Measurements from ENCODE around the gene IQSEC1.

The IQSEC1 gene

DNA sequence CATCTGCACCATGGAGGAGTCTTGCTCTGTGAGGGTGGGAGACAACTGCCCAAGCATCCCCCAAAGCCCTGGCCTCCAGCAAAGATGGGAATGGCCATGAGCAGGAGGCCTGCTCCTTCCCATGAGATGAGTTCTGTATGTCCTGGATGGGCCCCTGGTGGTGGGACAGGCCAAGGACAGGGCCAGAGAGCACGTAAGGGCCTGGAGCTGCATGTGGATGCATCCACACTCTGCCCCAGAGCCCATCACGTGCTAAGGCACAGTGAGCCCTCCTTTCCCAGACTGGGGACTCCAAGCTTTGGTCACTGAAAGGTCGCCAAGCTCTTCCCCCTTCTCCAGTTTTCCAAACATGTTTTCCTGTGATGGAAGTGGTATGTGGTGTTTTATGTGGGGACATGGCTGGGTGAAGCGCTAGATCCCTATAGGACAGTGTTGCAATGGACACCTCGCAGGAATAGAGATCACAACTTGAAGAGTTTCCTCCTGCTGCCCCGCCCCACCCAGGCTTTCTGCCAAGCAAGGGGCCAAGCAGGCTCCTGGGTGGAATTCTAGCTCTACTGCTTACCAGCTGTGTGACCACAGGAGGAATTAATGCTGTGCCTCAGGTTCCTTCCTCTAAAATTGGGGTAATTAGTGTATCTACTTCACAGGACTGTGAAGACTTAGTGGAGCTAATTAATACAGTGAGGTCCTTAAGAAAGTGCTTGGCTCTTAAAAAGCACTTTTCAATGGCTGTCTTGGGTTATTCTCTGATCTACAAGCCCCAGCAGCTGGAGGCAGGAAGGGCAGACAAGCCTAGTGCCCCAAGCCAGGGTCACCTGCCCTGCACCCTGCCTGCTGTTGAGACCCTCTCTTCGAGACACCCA is 125.5 kb downstream of the IQSEC1 start:
- TF ChIP-seq, protein P1, sequence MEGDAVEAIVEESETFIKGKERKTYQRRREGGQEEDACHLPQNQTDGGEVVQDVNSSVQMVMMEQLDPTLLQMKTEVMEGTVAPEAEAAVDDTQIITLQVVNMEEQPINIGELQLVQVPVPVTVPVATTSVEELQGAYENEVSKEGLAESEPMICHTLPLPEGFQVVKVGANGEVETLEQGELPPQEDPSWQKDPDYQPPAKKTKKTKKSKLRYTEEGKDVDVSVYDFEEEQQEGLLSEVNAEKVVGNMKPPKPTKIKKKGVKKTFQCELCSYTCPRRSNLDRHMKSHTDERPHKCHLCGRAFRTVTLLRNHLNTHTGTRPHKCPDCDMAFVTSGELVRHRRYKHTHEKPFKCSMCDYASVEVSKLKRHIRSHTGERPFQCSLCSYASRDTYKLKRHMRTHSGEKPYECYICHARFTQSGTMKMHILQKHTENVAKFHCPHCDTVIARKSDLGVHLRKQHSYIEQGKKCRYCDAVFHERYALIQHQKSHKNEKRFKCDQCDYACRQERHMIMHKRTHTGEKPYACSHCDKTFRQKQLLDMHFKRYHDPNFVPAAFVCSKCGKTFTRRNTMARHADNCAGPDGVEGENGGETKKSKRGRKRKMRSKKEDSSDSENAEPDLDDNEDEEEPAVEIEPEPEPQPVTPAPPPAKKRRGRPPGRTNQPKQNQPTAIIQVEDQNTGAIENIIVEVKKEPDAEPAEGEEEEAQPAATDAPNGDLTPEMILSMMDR (IDR thresholded peaks at IDR 0.05; ENCODE audit: low read depth, low read length), result no peak
- no peak overlapping the region for H3K4me3 ChIP-seq (replicated peaks in 1 of 2; ENCODE audit: low read depth in 2 of 2, low read length in 2 of 2)

GRCh38 chr3:12946649-12947316 is 126.4 kb downstream of the IQSEC1 start:
- no peak for DNase-seq (ENCODE audit: low read depth in 2 of 2)
- TF ChIP-seq, protein P1 (IDR thresholded peaks at IDR 0.05; ENCODE audit: low read depth, low read length), result no peak
- H3K4me3 ChIP-seq (replicated peaks in 1 of 2; ENCODE audit: low read depth in 2 of 2, low read length in 2 of 2), result no peak overlapping the region

More for the DNA sequence above, 125.5 kb downstream of the IQSEC1 start:
- peak; percentile 57 to 86 for DNase-seq (ENCODE audit: low read depth in 2 of 2)

- H3K4me3 ChIP-seq (replicated peaks in 1 of 2; ENCODE audit: low read depth in 2 of 2, low read length in 2 of 2), result no peak overlapping the region
- no peak for DNase-seq (ENCODE audit: low read depth in 2 of 2)
- TF ChIP-seq, protein P1 (IDR thresholded peaks at IDR 0.05; ENCODE audit: low read depth, low read length), result no peak
Measured at GRCh38 chr3:12946251-12946648, 127.0 kb downstream of the IQSEC1 start.

DNA sequence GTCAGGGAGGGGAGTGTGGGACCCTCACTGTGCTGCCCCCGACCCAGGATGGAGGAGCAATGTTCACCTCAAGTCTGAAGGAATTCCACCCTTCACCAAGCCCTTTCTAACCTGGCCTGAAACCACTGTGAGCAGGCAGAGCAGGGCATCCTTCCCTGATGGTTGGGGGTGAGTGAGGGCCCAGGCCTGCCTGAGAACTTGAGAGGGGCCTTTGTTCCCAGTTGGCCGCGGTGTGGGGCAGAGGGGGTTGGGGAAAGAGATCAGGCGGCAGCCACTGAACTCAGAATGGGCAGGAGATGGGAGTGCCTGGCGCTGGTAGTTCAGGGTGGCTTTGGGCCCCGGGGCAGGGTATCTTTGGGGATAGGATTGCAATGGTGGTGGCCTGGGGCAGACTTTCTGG is 128.4 kb downstream of the IQSEC1 start:
- TF ChIP-seq, protein P1 (IDR thresholded peaks at IDR 0.05; ENCODE audit: low read depth, low read length), result no peak
- DNase-seq (ENCODE audit: low read depth in 2 of 2), result no peak
- H3K4me3 ChIP-seq (replicated peaks in 1 of 2; ENCODE audit: low read depth in 2 of 2, low read length in 2 of 2), result no peak overlapping the region

DNA sequence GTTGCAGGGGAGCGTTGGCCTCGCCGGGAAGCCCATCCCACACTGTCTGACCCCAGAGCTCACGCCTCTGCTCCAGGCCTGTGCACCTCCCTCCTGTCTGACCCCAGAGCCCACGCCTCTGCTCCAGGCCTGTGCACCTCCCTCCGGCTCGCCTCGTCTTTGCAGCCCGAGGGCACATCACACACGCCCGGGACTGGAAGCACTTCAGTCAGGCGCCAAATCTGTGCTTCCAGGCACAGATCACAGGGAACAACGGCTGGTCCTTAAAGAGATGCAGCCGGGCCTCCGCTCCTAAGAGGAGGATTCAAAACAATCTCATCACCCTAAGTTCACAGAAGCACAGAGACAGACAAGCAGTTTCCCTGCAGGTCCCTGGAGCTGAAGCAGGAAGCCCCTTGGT is 128.8 kb downstream of the IQSEC1 start:
- DNase-seq (ENCODE audit: low read depth in 2 of 2), result no peak
- TF ChIP-seq, protein P1 (IDR thresholded peaks at IDR 0.05; ENCODE audit: low read depth, low read length), result no peak
- H3K4me3 ChIP-seq (replicated peaks in 1 of 2; ENCODE audit: low read depth in 2 of 2, low read length in 2 of 2), result no peak overlapping the region

- no peak for DNase-seq (ENCODE audit: low read depth in 2 of 2)
- TF ChIP-seq, protein P1 (IDR thresholded peaks at IDR 0.05; ENCODE audit: low read depth, low read length), result no peak
- H3K4me3 ChIP-seq (replicated peaks in 1 of 2; ENCODE audit: low read depth in 2 of 2, low read length in 2 of 2), result no peak overlapping the region
Measured at GRCh38 chr3:12943124-12944021, 129.9 kb downstream of the IQSEC1 start.

Measured in cardiac fibroblast (primary cell).